CD14-positive monocyte (primary cell): ENCODE measurements around the gene RETREG1. TPM values are rescaled to one million over a fixed set of nuclear protein-coding genes. Genes with fewer than 3 reads are reported as not detected.

Source experiments
- DNase-seq, 3 donors: peaks; one replicate each; pipeline ENCODE4 v3.0.0-alpha.2; 2011 to 2022
- H2AFZ ChIP-seq: 2 replicates; pipeline ENCODE4 v1.6.0; 2012; ENCODE audit warnings: mild to moderate bottlenecking, low read depth, low read length, inconsistent platforms; ENCODE audit not compliant: insufficient read depth, poor library complexity, severe bottlenecking
- H3K27ac ChIP-seq, 2 donors: 1 replicate in 1 of 2; 2 replicates in 1 of 2; pipeline ENCODE4 v1.5.1; 2012 to 2013; ENCODE audit warnings: low read length in 2 of 2, control low read depth in 1 of 2, inconsistent platforms in 1 of 2, low read depth in 1 of 2, mild to moderate bottlenecking in 1 of 2
- H3K27me3 ChIP-seq, 2 donors: one replicate each; pipeline versions ENCODE4 v1.6.0 to v1.6.1; 2011 to 2013; ENCODE audit warnings: low read length in 2 of 2; ENCODE audit not compliant: control insufficient read depth in 2 of 2, insufficient read depth in 2 of 2
- H3K36me3 ChIP-seq, 2 donors: replicated peaks in 1 of 2; 1 replicate in 1 of 2; 2 replicates in 1 of 2; pipeline versions ENCODE4 v1.5.1 to v1.6.1; 2012 to 2013; ENCODE audit warnings: low read length in 2 of 2, control low read depth in 1 of 2, inconsistent platforms in 1 of 2, mild to moderate bottlenecking in 1 of 2; ENCODE audit not compliant: insufficient read depth in 2 of 2, control insufficient read depth in 1 of 2
- H3K4me1 ChIP-seq, 2 donors: 1 replicate in 1 of 2; 2 replicates in 1 of 2; pipeline versions ENCODE4 v1.5.1 to v1.6.1; 2012 to 2013; ENCODE audit warnings: low read length in 2 of 2, control low read depth in 1 of 2, inconsistent platforms in 1 of 2, mild to moderate bottlenecking in 1 of 2, moderate library complexity in 1 of 2; ENCODE audit not compliant: insufficient read depth in 2 of 2, control insufficient read depth in 1 of 2
- H3K4me2 ChIP-seq: replicated peaks from 2 replicates; pipeline ENCODE3; 2012; ENCODE audit warnings: low read length, moderate library complexity, mild to moderate bottlenecking; ENCODE audit not compliant: poor library complexity, severe bottlenecking; ENCODE audit errors: extremely low read depth
- H3K4me3 ChIP-seq, 3 experiments: fragments of 200-600 bp in 1 of 3; sonication (generic) in 1 of 3; replicated peaks in 1 of 3; 1 replicate in 2 of 3; 2 replicates in 1 of 3; pipeline ENCODE4 v1.5.1; 2011 to 2013; ENCODE audit warnings: low read length in 3 of 3, mild to moderate bottlenecking in 3 of 3, control low read depth in 2 of 3, low read depth in 2 of 3, inconsistent platforms in 1 of 3, moderate library complexity in 1 of 3
- H3K79me2 ChIP-seq: 2 replicates; pipeline ENCODE4 v1.6.0; 2012; ENCODE audit warnings: mild to moderate bottlenecking, control low read depth, inconsistent platforms, low read length, moderate library complexity; ENCODE audit not compliant: insufficient read depth
- H3K9ac ChIP-seq: 2 replicates; pipeline ENCODE4 v1.6.0; 2017; ENCODE audit warnings: low read length, mild to moderate bottlenecking; ENCODE audit not compliant: insufficient read depth, poor library complexity, severe bottlenecking
- H3K9me3 ChIP-seq, 2 donors: replicated peaks in 1 of 2; 1 replicate in 1 of 2; 2 replicates in 1 of 2; pipeline versions ENCODE4 v1.5.1 to v1.6.1; 2012 to 2013; ENCODE audit warnings: low read length in 2 of 2, control low read depth in 1 of 2; ENCODE audit not compliant: control insufficient read depth in 1 of 2, insufficient read depth in 1 of 2
- H4K20me1 ChIP-seq: 2 replicates; pipeline ENCODE4 v1.6.0; 2012; ENCODE audit warnings: mild to moderate bottlenecking, low read length, control low read depth, moderate library complexity; ENCODE audit not compliant: insufficient read depth
- H3K27ac Mint-ChIP-seq, 7 donors: one replicate each; pipeline ENCODE4 v1.8.0; 2020; ENCODE audit warnings: mild to moderate bottlenecking in 7 of 7, mixed read lengths in 7 of 7, moderate library complexity in 6 of 7, inconsistent platforms in 2 of 7
- H3K27me3 Mint-ChIP-seq, 3 donors: one replicate each; pipeline ENCODE4 v1.8.0; 2021 to 2022; ENCODE audit warnings: low read depth in 3 of 3, mild to moderate bottlenecking in 3 of 3, mixed read lengths in 3 of 3, moderate library complexity in 3 of 3, inconsistent platforms in 1 of 3
- H3K36me3 Mint-ChIP-seq, 2 donors: one replicate each; pipeline ENCODE4 v1.8.0; 2020; ENCODE audit warnings: mixed read lengths in 2 of 2, inconsistent platforms in 1 of 2, mild to moderate bottlenecking in 1 of 2
- H3K4me1 Mint-ChIP-seq: one replicate; pipeline ENCODE4 v1.8.0; 2020; ENCODE audit warnings: mild to moderate bottlenecking, mixed read lengths
- H3K4me3 Mint-ChIP-seq, 2 donors: one replicate each; pipeline ENCODE4 v1.8.0; 2020; ENCODE audit warnings: mild to moderate bottlenecking in 2 of 2, mixed read lengths in 2 of 2, moderate library complexity in 1 of 2
- H3K9me3 Mint-ChIP-seq, 7 donors: one replicate each; pipeline ENCODE4 v1.8.0; 2020 to 2022; ENCODE audit warnings: mixed read lengths in 7 of 7, mild to moderate bottlenecking in 6 of 7, moderate library complexity in 6 of 7, inconsistent platforms in 2 of 7
- WGBS: methylation state at CpG from one replicate; pipeline ENCODE4 v1.1.5; 2013; ENCODE audit warnings: missing lambda C conversion rate; ENCODE audit not compliant: insufficient coverage; 5-methylcytosine and 5-hydroxymethylcytosine counted together
- intact Hi-C, 2 donors: fragments of 100-400 bp; cut with micrococcal nuclease; formaldehyde crosslinking; loops; one replicate each; pipeline versions ENCODE4 v1.15.0 to v1.15.1; 2023
- polyA plus RNA-seq, 3 donors: library from polyadenylated mRNA; depleted of rRNA in 1 of 3; unstranded in 2 of 3; stranded (reverse) in 1 of 3; fragments of 300-500 nt in 2 of 3; fragments of >200 nt in 1 of 3; fragmentation: Illumina TruSeq in 2 of 3; gene quantifications; 1 replicate in 2 of 3; 2 replicates in 1 of 3; pipeline ENCODE4 v1.2.3, GENCODE V29; 2012 to 2021
- TF ChIP-seq, protein P1 (sequence below): fragments of 200-600 bp; IDR thresholded peaks from one replicate; pipeline ENCODE4 v1.8.0; 2022; ENCODE audit warnings: antibody characterized with exemption, mild to moderate bottlenecking

The RETREG1 gene
- polyA plus RNA-seq, 3 donors = 3.5 to 6.4 (median 4.7) TPM

GRCh38 chr5:16489322-16489791 lies 127.4 kb downstream of the RETREG1 start:
- H3K9ac ChIP-seq = no peak overlapping the region
- Mint-ChIP-seq H3K4me3 (no peak overlapping the region), H3K27ac (no peak overlapping the region), H3K9me3 (peaks cover under 1 to 3% (median 2%) of the 10 kb centered on the region in 7 donors), H3K36me3 (no peaks in the 10 kb centered on the region), H3K4me1 (no peaks in the 10 kb centered on the region), H3K27me3 (peaks cover 0 to 2% (median 1%) of the 10 kb centered on the region in 3 donors)
- no peaks in the 10 kb centered on the region for H4K20me1 ChIP-seq
- no peaks in the 10 kb centered on the region for H3K27me3 ChIP-seq
- no peak overlapping the region for H3K27ac ChIP-seq
- no peaks in the 10 kb centered on the region for H3K79me2 ChIP-seq
- no peaks in the 10 kb centered on the region for H3K36me3 ChIP-seq
- no peak overlapping the region for H2AFZ ChIP-seq
- no peak overlapping the region for H3K4me2 ChIP-seq
- DNase-seq = peak in 2 of 3 donors; percentile 27 to 39
- no CpG with 5 or more reads among the region's 1 CpG for WGBS
- no peak overlapping the region for H3K4me3 ChIP-seq
- intact Hi-C loops = loop anchor here in 1 of 2 donors (5.0 kb wide), 1 partner anchor 178 kb away; no protein-coding TSS in a partner anchor
- H3K9me3 ChIP-seq = peaks cover 0 to 2% of the 10 kb centered on the region in 2 donors
- no peaks in the 10 kb centered on the region for H3K4me1 ChIP-seq
- TF ChIP-seq, protein P1, sequence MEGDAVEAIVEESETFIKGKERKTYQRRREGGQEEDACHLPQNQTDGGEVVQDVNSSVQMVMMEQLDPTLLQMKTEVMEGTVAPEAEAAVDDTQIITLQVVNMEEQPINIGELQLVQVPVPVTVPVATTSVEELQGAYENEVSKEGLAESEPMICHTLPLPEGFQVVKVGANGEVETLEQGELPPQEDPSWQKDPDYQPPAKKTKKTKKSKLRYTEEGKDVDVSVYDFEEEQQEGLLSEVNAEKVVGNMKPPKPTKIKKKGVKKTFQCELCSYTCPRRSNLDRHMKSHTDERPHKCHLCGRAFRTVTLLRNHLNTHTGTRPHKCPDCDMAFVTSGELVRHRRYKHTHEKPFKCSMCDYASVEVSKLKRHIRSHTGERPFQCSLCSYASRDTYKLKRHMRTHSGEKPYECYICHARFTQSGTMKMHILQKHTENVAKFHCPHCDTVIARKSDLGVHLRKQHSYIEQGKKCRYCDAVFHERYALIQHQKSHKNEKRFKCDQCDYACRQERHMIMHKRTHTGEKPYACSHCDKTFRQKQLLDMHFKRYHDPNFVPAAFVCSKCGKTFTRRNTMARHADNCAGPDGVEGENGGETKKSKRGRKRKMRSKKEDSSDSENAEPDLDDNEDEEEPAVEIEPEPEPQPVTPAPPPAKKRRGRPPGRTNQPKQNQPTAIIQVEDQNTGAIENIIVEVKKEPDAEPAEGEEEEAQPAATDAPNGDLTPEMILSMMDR = peak; percentile 61

DNA sequence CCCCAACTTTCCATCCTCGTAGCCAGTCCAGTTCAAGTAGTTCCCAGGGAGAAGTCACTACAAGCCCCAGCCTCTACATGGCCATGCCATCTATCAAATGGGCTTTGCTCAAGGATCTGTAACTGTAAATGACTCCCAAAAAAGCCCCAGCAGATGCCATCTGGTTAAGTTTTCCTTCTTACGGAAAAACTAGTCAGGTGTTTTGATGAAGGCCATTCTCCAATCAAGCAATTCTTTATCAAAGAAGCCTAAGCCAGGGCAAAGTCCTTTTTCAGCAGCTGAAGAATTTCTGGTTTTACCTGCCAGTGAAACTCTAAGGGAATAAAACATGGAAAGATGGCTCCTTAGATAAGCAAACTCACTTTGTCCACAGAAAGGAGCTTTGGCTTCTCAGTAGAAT lies 129.3 kb downstream of the RETREG1 start:
- H3K9me3 ChIP-seq = no peaks in the 10 kb centered on the region
- TF ChIP-seq, protein P1 = no peak
- intact Hi-C loops = loop anchor here in 1 of 2 donors (5.0 kb wide), 1 partner anchor 180 kb away; no protein-coding TSS in a partner anchor
- H3K79me2 ChIP-seq = no peaks in the 10 kb centered on the region
- no peak overlapping the region for H3K27ac ChIP-seq
- no peaks in the 10 kb centered on the region for H3K27me3 ChIP-seq
- 100% methylated on average over 1 of the region's 2 CpGs for WGBS
- Mint-ChIP-seq H3K4me3 (no peak overlapping the region), H3K4me1 (no peaks in the 10 kb centered on the region), H3K36me3 (no peaks in the 10 kb centered on the region), H3K27me3 (peaks cover 0 to 2% (median 1%) of the 10 kb centered on the region in 3 donors), H3K27ac (no peak overlapping the region), H3K9me3 (no peaks in the 10 kb centered on the region)
- no peaks in the 10 kb centered on the region for H4K20me1 ChIP-seq
- no peak for DNase-seq
- H3K36me3 ChIP-seq = no peaks in the 10 kb centered on the region
- no peak overlapping the region for H2AFZ ChIP-seq
- H3K4me1 ChIP-seq = no peaks in the 10 kb centered on the region
- no peak overlapping the region for H3K9ac ChIP-seq
- no peak overlapping the region for H3K4me3 ChIP-seq
- H3K4me2 ChIP-seq = no peak overlapping the region
